Stromal cell of bone marrow (primary cell): ENCODE results near the gene DOK6.
A peak's percentile ranks its signal among the peaks of the same experiment; 100 is the strongest.
"Not testable (repeated sequence)": the region's sequence is repeated elsewhere in the genome, so short reads cannot be mapped to it uniquely, and the experiment has no call there.

ENCODE experiments used
- DNase-seq: peaks from one replicate; pipeline ENCODE4 v3.0.0-alpha.2; 2012; ENCODE audit warnings: low read depth

DOK6 gene

GRCh38 chr18:69871363-69871762 is 470.7 kb downstream of the DOK6 start:
- no peak for DNase-seq

GRCh38 chr18:69872661-69873060 is 472.0 kb downstream of the DOK6 start:
- no peak for DNase-seq

GRCh38 chr18:69874058-69874457 is 473.4 kb downstream of the DOK6 start:
- DNase-seq: no peak

- DNase-seq: no peak
These were observed 475.8 kb downstream of the DOK6 start for GRCh38 chr18:69876490-69876889.

DNA sequence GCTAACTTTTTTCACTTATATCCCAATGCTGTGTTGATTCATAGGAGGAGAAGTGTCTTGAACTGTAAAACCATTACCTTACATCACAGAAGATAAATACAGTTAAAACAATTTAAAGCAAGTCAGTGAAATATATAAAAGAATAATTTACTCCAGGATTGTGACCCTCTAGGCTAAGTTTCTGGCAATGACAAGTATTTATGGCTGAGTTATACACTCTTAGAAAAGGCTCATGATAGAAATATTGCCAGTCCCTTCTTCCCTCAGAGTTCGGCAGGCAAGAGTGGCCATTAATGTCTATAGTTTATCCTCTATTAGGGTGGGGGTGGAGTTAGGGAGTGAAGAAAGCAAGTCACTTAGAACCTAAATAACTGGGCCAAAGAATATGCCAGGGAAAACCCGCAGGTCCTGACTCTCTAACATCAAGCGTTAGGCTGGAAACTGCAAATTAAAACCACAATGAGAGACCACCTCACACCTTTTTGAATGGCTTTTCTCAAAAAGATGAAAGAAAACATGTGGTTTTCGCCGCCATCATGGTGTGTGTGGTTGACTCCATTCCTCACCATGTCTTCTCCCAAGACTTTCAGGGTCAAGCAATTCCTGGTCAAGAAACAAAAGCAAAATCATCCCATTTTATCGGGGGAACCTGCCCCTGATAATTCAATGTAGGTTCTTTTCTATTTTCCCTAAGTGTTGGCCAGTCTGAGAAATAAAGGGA is 477.7 kb downstream of the DOK6 start:
- no peak for DNase-seq

- DNase-seq: not testable (repeated sequence)
These were observed 478.4 kb downstream of the DOK6 start for GRCh38 chr18:69879051-69879450.

- no peak for DNase-seq
These were observed 479.4 kb downstream of the DOK6 start for GRCh38 chr18:69880083-69880482.

- DNase-seq: no peak
These were observed 482.4 kb downstream of the DOK6 start for GRCh38 chr18:69882965-69883668.

- DNase-seq: no peak
These were observed 483.1 kb downstream of the DOK6 start for GRCh38 chr18:69883781-69884180.

DNA sequence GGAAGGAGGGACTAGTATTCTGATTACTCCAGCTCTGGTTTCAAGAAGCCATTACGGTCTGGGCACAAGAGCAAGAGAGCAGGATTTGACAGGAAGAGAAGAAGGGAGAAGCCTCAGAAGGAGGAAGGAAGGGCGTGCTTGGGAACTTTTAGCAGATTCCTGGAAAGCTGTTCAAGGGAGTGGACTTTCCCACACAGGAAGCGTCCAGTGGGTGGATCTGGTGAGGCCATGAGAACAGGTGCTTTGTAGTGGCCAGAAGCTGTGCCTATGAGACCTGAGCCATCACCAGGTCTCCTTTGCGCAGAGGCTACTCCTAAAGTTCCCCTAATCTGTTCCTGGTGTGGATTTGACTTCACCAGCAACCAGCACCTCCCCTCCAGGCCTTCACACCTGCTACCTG is 484.7 kb downstream of the DOK6 start:
- no peak for DNase-seq

DNA sequence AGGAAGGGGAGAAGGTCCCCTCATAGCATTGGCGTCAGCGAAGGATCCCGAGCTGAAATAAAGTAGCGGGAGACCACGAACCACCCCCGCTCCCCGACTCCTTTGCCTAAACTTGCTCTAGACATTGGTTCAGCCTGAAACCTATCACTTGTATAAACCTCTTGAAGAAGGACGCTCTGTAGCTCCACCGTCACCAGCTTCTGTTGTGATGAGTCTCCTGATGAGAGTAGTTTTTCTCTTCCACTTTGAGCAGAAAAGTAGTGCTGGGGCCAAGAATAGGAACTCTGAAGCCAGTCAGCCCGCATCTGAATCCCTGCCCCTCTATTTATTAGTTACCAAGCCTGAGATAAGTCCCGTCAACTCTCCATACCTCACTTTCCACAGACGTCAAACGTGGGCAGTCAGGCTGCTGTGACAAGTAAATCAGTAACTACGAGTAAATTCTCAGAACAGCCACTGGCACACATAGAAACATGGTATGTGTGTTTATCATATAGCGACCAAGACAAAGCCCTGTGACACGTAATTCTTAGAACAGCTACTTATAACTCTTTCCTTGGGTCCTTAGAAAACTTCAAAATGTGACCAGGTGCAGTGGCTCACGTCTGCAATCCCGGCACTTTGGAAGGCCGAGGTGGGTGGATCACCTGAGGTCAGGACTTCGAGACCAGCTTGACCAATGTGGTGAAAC is 485.3 kb downstream of the DOK6 start:
- DNase-seq: no peak

- DNase-seq: no peak
These were observed 486.6 kb downstream of the DOK6 start for GRCh38 chr18:69887256-69887655.

DNA sequence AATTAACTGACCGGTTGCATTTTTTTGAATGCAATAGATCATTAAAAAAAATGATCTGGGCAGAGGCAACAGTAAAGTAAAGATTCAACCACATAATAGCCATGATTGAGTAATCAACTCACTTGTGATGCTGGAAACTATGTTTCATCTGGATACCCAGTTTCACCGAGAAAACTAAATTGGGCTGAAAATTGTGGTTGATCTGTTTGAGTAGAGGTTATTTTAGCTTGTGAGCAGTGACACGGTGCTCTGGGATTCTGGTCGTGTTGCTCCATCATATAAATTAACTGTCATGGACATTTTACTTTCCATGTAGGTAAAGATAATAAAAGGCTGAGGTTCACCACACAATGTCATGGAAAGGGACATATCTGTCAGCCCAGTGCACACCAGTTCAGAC is 488.3 kb downstream of the DOK6 start:
- DNase-seq: peak; percentile 42

DNA sequence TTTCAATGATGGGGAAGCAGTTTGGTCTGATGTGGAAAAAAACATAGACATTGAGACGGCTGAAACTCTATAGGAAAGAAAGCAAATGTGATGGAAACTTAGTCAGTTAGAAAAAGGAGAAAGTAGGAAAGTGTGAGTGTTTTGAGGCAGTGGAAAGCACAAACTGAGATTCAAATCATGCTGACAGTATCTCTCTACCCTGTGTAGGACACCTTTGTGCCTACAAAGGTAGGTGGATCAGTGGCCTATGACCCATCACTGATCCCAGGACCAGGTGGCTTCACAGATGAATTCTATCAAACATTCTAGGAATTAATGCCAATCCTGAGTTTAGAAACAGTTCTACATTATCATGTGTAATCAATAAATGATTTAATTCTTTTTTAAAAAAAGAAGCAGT is 489.9 kb downstream of the DOK6 start:
- DNase-seq: no peak

DNA sequence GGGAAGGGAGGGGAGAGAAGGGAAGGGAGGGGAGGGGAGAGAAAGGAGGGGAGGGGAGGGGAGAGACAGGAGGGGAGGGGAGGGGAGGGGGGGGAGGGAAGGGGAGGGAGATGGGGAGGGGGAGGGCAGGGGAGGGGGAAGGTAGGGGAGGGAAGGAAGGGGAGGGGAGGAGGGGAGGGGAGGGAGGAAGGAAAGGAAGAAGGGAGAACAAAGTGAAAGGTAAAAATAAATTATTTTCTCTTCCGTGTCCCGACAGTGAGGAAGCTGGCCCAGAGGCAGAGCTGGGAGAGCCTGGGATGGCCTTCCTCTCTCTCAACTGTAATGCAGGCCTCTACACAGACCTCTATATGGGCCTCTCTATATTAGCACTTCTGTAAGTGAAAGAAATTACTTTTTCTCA is 493.8 kb downstream of the DOK6 start:
- DNase-seq: no peak

GRCh38 chr18:69895066-69896047 is 494.7 kb downstream of the DOK6 start:
- DNase-seq: no peak

DNA sequence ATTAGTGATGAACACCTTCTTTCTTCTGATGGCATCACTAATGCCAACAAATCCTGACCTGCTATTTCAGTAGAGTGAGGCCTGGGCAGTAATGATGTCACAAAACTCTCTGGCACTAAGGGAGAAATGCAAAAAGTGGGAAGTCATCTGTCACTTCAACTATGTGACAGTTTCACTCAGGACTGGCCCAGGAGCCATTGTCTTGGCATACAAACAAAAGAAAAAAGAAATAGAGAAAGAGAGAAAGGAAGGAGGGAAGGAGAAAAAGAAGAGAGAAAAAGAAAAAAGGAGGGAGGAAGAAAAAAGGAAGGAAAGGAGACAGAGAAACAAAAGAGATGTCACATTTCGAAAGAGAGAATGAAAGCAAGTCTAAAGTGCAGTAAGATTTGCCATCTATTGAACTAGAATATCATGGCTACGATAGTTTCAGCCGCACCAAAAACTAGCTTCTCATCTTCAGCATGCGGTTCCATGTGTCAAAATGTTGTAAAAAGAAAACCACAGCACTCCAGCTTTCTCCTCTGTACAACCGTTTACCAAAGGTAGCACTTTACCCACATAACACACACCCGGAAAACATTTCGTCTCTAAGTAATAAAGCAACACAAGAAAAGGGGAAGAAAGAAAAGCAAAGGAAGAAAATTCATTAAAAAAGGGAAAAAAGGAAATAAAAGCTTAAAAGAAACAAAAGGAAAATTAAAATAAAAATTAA is 496.9 kb downstream of the DOK6 start:
- no peak for DNase-seq

DNA sequence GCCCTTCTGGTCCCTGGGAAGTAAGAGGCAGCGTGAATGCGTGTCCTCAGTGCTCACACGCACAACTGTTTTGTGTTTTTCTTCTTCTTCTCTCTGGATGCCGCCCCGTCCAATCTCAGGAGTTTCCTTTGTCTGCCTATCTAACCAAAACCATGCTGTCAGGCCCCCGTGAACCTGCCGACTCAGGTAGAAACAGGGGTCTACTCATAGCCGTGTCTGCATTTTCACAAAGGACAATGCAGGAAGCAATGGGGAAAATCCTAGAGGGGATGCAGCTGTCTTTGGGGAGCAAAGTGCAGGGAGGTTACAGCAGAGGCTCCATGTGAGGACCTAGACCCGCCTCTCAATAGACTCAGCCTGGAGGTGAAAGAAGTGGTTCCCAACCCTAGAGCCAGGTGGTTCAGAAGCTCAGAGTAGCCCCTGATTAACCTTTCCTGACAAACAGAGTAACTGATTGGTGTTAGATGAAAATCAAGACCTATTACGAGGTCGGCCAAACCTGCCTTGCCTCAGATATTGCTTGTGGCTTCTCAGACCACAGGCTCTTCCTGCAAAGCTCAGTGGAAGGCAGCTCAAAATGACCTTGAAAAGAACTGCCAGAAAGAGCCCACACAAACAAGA is 497.7 kb downstream of the DOK6 start:
- peak; percentile 13 for DNase-seq
